GM18858 (cell line): Measurements from ENCODE around the gene NAP1L1.
"Not testable (repeated sequence)": the region's sequence is repeated elsewhere in the genome, so short reads cannot be mapped to it uniquely, and the experiment has no call there.

Experiments
- ATAC-seq: cut with Tn5 transposase; IDR thresholded peaks from one replicate; pipeline ENCODE4 v1.9.1; 2021; ENCODE audit not compliant: unreplicated experiment

NAP1L1 gene

GRCh38 chr12:75994069-75994740 lies 90.3 kb downstream of the NAP1L1 start:
- no peak for ATAC-seq

GRCh38 chr12:75991753-75992152 lies 92.7 kb downstream of the NAP1L1 start:
- no peak for ATAC-seq

GRCh38 chr12:75990189-75990912 lies 94.1 kb downstream of the NAP1L1 start:
- ATAC-seq = no peak

GRCh38 chr12:75987709-75988108 lies 96.8 kb downstream of the NAP1L1 start:
- ATAC-seq = not testable (repeated sequence)
